Measurements from ENCODE around the gene KPNA2.
A peak's percentile ranks its signal among the peaks of the same experiment; 100 is the strongest.
"Not testable (repeated sequence)": the region's sequence is repeated elsewhere in the genome, so short reads cannot be mapped to it uniquely, and the experiment has no call there.

Gene KPNA2

GRCh38 chr17:68020791-68021190 lies 14.7 kb upstream of the KPNA2 start:
- not testable (repeated sequence) for DNase-seq

- no peak for DNase-seq
Measured at GRCh38 chr17:68021963-68022362, 13.6 kb upstream of the KPNA2 start.

- DNase-seq: not testable (repeated sequence)
Measured at GRCh38 chr17:68022547-68022946, 13.0 kb upstream of the KPNA2 start.

- DNase-seq: no peak
Measured at GRCh38 chr17:68029512-68030215, 5.9 kb upstream of the KPNA2 start.

- peak; percentile 68 for DNase-seq
Measured at GRCh38 chr17:68033636-68034451, 1.7 kb upstream of the KPNA2 start.

GRCh38 chr17:68034452-68034776 lies 1.1 kb upstream of the KPNA2 start:
- DNase-seq: no peak

- DNase-seq: peak; percentile 97
Measured at GRCh38 chr17:68035131-68035522, 408 bp upstream of the KPNA2 start.

GRCh38 chr17:68036304-68037147 lies 991 bp downstream of the KPNA2 start:
- no peak for DNase-seq

- no peak for DNase-seq
Measured at GRCh38 chr17:68047153-68047846, 11.8 kb downstream of the KPNA2 start.

- not testable (repeated sequence) for DNase-seq
Measured at GRCh38 chr17:68047890-68048542, 12.5 kb downstream of the KPNA2 start.

- DNase-seq: no peak
Measured at GRCh38 chr17:68048996-68049395, 13.5 kb downstream of the KPNA2 start.

- DNase-seq: not testable (repeated sequence)
Measured at GRCh38 chr17:68049812-68050437, 14.4 kb downstream of the KPNA2 start.

- not testable (repeated sequence) for DNase-seq
Measured at GRCh38 chr17:68051321-68052312, 16.1 kb downstream of the KPNA2 start.

GRCh38 chr17:68052810-68053209 lies 17.3 kb downstream of the KPNA2 start:
- no peak for DNase-seq

- no peak for DNase-seq
Measured at GRCh38 chr17:68053231-68054013, 17.9 kb downstream of the KPNA2 start.

- DNase-seq: no peak
Measured at GRCh38 chr17:68054296-68054900, 18.9 kb downstream of the KPNA2 start.

GRCh38 chr17:68057531-68057952 lies 22.0 kb downstream of the KPNA2 start:
- no peak for DNase-seq

- DNase-seq: no peak
Measured at GRCh38 chr17:68060336-68060735, 24.8 kb downstream of the KPNA2 start.

Measured in kidney glomerular epithelial cell (primary cell).